OCI-LY7 (cell line): ENCODE data around the gene SETD1A.

Experiments
- EZH2phosphoT487 ChIP-seq: fragments of 200-600 bp; sonication (generic); IDR thresholded peaks from 2 replicates; pipeline ENCODE4 v1.6.1; 2018; ENCODE audit warnings: low read depth, borderline replicate concordance, mild to moderate bottlenecking, mixed run types, antibody characterized with exemption, low read length, moderate library complexity, mixed read lengths
- TF ChIP-seq, protein P1 (sequence below): fragments of 200-600 bp; sonication (generic); conservative IDR thresholded peaks from 2 replicates; pipeline ENCODE4 v1.5.1; 2014; ENCODE audit warnings: mild to moderate bottlenecking, antibody characterized with exemption, low read length, moderate library complexity, mixed read lengths

DNA sequence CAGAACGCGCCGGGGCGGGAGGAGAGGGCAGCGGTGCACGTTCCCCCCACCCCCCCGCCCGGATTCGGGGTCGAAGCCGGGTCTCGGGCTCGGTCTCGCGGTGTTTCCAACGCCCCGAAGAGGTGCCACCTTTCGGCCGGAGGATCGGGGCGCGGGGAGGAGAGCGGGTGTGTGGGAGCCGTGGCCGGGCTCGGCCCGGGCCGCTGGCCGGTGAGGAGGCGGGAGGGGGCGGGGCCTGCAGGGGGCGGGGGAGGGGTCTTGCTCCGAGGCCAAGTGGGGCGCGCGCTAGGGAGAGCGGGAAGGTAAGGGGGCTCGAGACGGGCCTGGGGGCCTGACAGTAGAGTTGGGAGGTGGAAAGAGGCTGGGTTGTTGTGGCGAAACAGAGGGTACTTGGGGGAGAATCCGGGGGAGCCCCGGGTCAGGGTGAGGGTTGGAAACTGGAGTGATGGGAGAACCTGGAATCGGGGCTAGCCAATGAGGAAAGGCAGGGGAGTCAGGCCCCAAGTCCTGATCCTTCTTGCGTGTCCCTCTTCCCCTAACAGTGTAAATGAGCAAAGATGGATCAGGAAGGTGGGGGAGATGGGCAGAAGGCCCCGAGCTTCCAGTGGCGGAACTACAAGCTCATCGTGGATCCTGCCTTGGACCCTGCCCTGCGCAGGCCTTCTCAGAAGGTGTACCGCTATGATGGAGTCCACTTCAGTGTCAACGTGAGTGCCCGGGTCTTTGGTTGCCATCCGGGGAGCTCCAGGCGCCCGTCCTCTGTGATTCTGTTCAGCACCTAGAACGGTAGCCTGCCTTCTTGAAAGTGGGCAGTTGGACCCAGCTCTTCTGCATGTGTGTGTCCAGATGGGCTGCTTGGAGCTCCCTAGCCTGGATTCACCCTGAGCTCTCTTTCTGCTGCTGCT, 873 bp downstream of the SETD1A start:
- TF ChIP-seq, protein P1, sequence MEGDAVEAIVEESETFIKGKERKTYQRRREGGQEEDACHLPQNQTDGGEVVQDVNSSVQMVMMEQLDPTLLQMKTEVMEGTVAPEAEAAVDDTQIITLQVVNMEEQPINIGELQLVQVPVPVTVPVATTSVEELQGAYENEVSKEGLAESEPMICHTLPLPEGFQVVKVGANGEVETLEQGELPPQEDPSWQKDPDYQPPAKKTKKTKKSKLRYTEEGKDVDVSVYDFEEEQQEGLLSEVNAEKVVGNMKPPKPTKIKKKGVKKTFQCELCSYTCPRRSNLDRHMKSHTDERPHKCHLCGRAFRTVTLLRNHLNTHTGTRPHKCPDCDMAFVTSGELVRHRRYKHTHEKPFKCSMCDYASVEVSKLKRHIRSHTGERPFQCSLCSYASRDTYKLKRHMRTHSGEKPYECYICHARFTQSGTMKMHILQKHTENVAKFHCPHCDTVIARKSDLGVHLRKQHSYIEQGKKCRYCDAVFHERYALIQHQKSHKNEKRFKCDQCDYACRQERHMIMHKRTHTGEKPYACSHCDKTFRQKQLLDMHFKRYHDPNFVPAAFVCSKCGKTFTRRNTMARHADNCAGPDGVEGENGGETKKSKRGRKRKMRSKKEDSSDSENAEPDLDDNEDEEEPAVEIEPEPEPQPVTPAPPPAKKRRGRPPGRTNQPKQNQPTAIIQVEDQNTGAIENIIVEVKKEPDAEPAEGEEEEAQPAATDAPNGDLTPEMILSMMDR = no peak
- TF ChIP-seq EZH2phosphoT487 = no peak
